SHP77 treated with DMSO at 0.1 percent for 48 hours (cell line): ENCODE measurements around the gene TNS3.

Source experiments
- DNase-seq: peaks from one replicate; lab custom pipeline; 2025; lab: John Stamatoyannopoulos, UW

The TNS3 gene

DNA sequence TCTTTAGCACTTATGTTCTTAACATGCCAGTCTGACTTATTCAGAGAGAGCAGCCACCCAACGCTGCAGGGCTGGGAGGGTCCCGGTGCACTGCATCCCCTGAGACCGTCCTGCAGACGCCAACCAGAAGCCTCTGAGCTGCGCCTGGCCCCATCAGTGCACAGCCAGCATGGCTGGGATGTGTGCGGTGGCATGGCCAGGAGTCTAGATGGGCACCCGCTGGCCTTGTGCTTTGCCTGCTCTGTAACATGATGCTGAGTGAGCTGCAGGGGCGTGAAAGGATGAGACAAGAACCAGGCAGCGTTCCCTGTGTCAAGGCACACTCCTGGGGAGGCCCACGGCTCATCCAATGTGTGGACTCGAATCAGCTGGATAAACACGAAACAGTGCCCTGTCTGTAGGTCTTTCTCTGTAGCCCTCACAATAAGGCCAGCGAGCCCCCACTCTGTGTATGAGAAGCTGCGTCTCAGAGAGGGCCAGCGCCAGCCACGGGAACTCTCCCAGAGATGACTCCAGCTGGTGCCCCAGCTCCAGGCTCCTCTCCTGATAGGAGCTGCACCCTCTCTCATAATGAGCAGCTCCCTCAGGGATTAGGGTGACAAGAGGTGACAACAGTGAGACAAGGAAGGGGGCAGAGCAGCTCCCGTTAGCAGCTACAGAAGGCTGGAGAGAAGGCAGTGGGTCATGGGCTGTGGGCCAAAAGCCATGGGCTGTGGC, 96.8 kb downstream of the TNS3 start:
- DNase-seq = no peak

- DNase-seq = no peak
Observed at GRCh38 chr7:47484457-47484856, 97.5 kb downstream of the TNS3 start.

GRCh38 chr7:47483604-47484273, 98.2 kb downstream of the TNS3 start:
- no peak for DNase-seq

DNA sequence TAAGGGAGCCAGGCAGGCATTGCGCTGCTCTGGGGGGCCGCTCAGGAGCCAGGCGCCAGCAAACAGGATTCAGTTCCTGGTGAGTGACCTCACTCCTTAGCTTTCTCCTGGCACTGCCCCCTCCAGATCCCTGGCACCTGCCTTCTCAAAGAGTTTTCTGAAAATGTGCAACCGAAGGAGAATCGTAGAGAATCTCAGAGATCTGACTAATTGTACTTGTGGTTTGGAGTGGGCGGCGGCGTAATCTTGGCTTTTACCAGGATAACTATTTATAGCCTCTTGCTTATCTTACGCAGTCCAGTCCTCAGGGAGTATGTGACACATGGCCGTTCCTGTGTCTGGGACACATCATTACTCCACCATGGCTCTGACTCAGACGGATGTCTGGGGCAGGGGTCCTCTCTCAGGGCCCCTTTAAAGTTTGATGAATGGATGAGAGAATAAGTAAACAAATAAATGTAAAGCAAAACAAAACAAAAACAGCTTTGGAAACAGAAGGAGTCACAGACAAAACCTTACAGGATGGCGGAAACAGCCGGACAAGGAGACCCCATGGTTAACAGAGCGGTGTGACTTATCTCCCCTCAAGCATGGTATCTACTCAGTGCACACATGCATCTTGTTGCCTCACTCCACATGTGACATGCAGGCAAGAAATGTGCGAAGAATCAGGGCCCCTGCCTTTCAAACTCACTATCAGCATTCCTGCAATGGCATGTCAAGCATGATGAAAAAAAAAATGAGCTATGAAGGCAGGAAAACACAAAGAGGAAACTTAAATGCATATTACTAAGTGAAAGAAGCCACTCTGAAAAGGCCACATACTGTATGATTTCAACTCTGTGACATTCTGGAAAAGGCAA, 99.7 kb downstream of the TNS3 start:
- no peak for DNase-seq

DNA sequence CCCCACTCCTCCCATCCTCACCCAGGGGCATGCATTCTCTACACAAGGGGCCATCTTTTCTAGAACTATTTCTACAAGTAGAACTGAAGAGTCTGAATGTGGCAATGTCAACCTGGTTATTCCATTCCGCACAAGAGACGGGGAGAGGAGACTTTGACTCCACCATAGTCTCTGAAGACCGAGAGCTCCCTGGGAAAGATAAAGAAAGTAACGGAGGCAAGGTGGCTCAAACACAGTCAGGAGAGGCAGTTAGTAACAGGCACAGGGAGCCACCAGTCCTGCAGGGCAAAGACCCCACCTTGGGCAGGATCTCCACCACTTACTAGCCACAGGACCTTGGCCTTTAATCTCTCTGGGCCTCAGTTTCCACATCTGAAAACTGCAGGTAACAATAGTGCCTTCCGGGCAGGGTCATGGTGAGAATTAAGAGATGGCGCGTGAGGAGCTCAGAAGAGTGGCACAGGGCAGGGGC, 100.3 kb downstream of the TNS3 start:
- no peak for DNase-seq

GRCh38 chr7:47480576-47481538, 101.1 kb downstream of the TNS3 start:
- DNase-seq = no peak

GRCh38 chr7:47479821-47480575, 101.9 kb downstream of the TNS3 start:
- DNase-seq = no peak

GRCh38 chr7:47478926-47479711, 102.8 kb downstream of the TNS3 start:
- DNase-seq = no peak

DNA sequence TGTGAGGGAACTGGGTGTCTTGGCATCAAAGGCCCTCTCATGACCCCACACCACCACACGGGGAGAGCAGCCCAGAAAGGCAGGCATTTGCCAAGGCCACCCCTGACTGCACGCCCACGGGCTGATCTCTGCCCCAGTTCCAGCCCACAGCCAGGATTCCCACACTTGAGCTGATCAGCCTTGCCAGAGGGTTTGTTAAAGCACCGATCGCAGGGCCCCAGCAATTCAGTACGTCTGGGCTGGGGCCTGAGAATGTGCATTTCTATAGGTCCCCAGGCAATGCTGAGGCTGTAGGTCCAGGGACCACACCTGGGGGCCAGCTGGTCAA, 103.9 kb downstream of the TNS3 start:
- DNase-seq = no peak

GRCh38 chr7:47477191-47478016, 104.5 kb downstream of the TNS3 start:
- DNase-seq = no peak

- no peak for DNase-seq
Observed at GRCh38 chr7:47475880-47476227, 106.1 kb downstream of the TNS3 start.

GRCh38 chr7:47474937-47475879, 106.7 kb downstream of the TNS3 start:
- peak; percentile 85 for DNase-seq

GRCh38 chr7:47474211-47474936, 107.5 kb downstream of the TNS3 start:
- DNase-seq = no peak

DNA sequence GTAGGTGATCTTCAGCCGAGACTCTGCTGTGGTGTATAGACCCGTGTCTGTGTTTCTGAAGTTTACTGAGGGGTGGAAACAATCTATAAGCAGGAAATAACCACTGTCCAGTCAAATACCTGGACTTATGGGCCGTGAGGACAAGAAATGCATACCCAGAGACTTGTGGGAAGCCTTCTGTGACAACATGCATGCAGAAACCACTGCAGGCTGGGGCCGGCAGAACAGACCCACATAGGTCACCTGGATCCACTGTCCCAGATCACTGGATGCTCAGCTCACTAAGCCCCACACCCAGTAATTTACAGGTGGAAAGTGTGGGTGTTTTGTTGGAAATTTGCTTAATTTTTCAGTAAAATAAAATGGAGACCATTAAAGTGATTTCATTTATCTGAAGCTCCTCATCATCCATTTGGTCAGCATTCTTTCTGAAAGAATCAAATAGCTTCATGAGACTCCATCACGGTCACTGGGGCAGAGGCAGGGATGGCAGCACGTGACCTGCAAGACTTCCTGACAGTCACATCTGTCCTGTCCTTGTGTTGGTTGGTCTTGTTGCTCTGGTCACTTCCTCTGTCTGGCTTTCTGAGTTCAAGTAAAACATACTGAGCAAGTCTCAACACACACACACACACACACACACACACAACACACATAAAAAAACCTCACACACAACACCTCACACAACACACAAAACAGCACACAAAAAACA, 108.3 kb downstream of the TNS3 start:
- DNase-seq = no peak

DNA sequence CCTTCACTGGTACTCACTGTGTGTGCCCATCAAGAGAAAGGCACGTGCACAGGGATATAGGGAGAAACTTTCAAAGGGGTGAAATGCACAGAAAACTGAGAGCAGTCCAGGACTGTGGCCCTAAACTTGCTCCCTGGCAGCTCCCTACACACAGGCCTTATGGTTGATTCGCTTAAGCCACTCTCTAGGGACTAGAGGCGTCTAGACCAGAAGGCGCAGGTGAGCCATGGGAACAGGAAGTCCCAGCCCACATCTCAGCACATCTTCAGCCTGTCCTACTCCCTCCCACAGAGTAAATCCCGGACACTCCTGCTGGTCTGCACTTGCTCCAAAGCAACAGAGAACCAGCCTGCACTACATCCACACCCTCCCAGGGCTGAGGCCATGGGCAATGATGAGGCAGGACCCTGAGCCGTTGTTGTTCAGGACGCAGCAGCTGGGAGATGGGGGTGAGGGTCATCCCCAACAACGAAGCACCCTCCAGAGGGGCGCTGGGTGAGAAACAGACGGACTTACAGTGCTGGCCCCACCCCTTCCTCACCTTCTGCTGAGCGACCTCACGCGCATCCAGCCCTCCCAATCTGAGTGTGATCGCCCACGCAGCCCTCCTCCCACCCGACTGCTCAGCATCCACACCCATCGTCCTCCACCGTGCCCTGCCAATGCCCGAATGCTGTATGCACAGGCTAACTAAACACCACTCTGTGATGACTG, 109.3 kb downstream of the TNS3 start:
- DNase-seq = no peak

- DNase-seq = no peak
Observed at GRCh38 chr7:47471831-47472230, 110.1 kb downstream of the TNS3 start.
